Skeletal muscle cell (primary cell): ENCODE data around the gene MYH6.
"Not testable (repeated sequence)": the region's sequence is repeated elsewhere in the genome, so short reads cannot be mapped to it uniquely, and the experiment has no call there.

ENCODE experiments used
- DNase-seq: peaks from one replicate; pipeline ENCODE4 v3.0.0-alpha.2; 2010; ENCODE audit warnings: low read depth
- H3K4me3 ChIP-seq: 2 replicates; pipeline ENCODE4 v1.5.1; 2011; ENCODE audit warnings: low read depth, mild to moderate bottlenecking, control low read depth, low read length, moderate library complexity

The MYH6 gene

GRCh38 chr14:23417269-23417668 lies 9.2 kb upstream of the MYH6 start:
- DNase-seq, H3K4me3 ChIP-seq: not testable (repeated sequence)

GRCh38 chr14:23416801-23417200 lies 8.7 kb upstream of the MYH6 start:
- DNase-seq, result no peak
- no peak overlapping the region for H3K4me3 ChIP-seq

GRCh38 chr14:23415821-23416778 lies 8.0 kb upstream of the MYH6 start:
- DNase-seq, result no peak
- H3K4me3 ChIP-seq, result no peak overlapping the region

GRCh38 chr14:23414906-23415820 lies 7.1 kb upstream of the MYH6 start:
- H3K4me3 ChIP-seq, result no peak overlapping the region
- no peak for DNase-seq

- H3K4me3 ChIP-seq, result no peak overlapping the region
- no peak for DNase-seq
Measured at GRCh38 chr14:23414254-23414653, 6.2 kb upstream of the MYH6 start.

GRCh38 chr14:23413681-23414080 lies 5.6 kb upstream of the MYH6 start:
- H3K4me3 ChIP-seq, result no peak overlapping the region
- no peak for DNase-seq

GRCh38 chr14:23411563-23412525 lies 3.8 kb upstream of the MYH6 start:
- no peak for DNase-seq
- H3K4me3 ChIP-seq, result no peak overlapping the region

- no peak for DNase-seq
- no peak overlapping the region for H3K4me3 ChIP-seq
Measured at GRCh38 chr14:23409966-23410635, 2.0 kb upstream of the MYH6 start.

GRCh38 chr14:23409475-23409874 lies 1.4 kb upstream of the MYH6 start:
- DNase-seq, result no peak
- no peak overlapping the region for H3K4me3 ChIP-seq

- DNase-seq, result no peak
- H3K4me3 ChIP-seq, result no peak overlapping the region
Measured at GRCh38 chr14:23408307-23408630, 196 bp upstream of the MYH6 start.

- DNase-seq, result no peak
- no peak overlapping the region for H3K4me3 ChIP-seq
Measured at GRCh38 chr14:23406725-23407355, 1.2 kb downstream of the MYH6 start.

GRCh38 chr14:23406244-23406643 lies 1.8 kb downstream of the MYH6 start:
- DNase-seq, result no peak
- H3K4me3 ChIP-seq, result no peak overlapping the region

GRCh38 chr14:23405516-23406025 lies 2.5 kb downstream of the MYH6 start:
- DNase-seq, result no peak
- no peak overlapping the region for H3K4me3 ChIP-seq

- no peak for DNase-seq
- H3K4me3 ChIP-seq, result no peak overlapping the region
Measured at GRCh38 chr14:23405096-23405495, 3.0 kb downstream of the MYH6 start.

GRCh38 chr14:23404331-23404900 lies 3.7 kb downstream of the MYH6 start:
- no peak for DNase-seq
- no peak overlapping the region for H3K4me3 ChIP-seq

- DNase-seq, result no peak
Measured at GRCh38 chr14:23403908-23404307, 4.2 kb downstream of the MYH6 start.

GRCh38 chr14:23403139-23403438 lies 5.0 kb downstream of the MYH6 start:
- DNase-seq, result no peak
- no peak overlapping the region for H3K4me3 ChIP-seq

More at GRCh38 chr14:23403908-23404307, 4.2 kb downstream of the MYH6 start:
- no peak overlapping the region for H3K4me3 ChIP-seq
